Measurements from ENCODE around the gene MMRN2.

The MMRN2 gene

GRCh38 chr10:86962136-86962980, 4.9 kb upstream of the MMRN2 start:
- POLR2A ChIA-PET: no interaction called here
- no peak for TF ChIP-seq BHLHE40 (IDR thresholded peaks at IDR 0.05; ENCODE audit: borderline replicate concordance)
- DNase-seq (ENCODE audit: extremely low spot score): no peak
- CTCF ChIA-PET: interaction anchor here (1.1 kb wide), 1 partner anchor 269 kb away, joined by 3 read pairs; no protein-coding TSS in a partner anchor

- no peak for DNase-seq (ENCODE audit: extremely low spot score)
- TF ChIP-seq TARDBP (IDR thresholded peaks at IDR 0.05): no peak
- no peak for TF ChIP-seq FOXM1 (IDR thresholded peaks at IDR 0.05; ENCODE audit: borderline replicate concordance)
- no peak for TF ChIP-seq ZNF384 (IDR thresholded peaks at IDR 0.05)
- TF ChIP-seq PKNOX1 (IDR thresholded peaks at IDR 0.05): no peak
- TF ChIP-seq NFRKB (IDR thresholded peaks at IDR 0.05): no peak
- no peak for TF ChIP-seq HDGF (IDR thresholded peaks at IDR 0.05; ENCODE audit: borderline replicate concordance)
- TF ChIP-seq SUZ12 (IDR thresholded peaks at IDR 0.05): no peak
- no peak for TF ChIP-seq FOXA1 (IDR thresholded peaks at IDR 0.05)
- TF ChIP-seq ARNT (IDR thresholded peaks at IDR 0.05): no peak
- TF ChIP-seq ELF4 (IDR thresholded peaks at IDR 0.05): no peak
- no peak for TF ChIP-seq CTBP1 (IDR thresholded peaks at IDR 0.05; ENCODE audit: borderline replicate concordance)
- TF ChIP-seq L3MBTL2 (conservative IDR thresholded peaks at IDR 0.05): no peak
- TF ChIP-seq LEF1 (IDR thresholded peaks at IDR 0.05; ENCODE audit: borderline replicate concordance): no peak
- TF ChIP-seq BHLHE40 (IDR thresholded peaks at IDR 0.05; ENCODE audit: borderline replicate concordance): no peak
- TF ChIP-seq FOXK2 (IDR thresholded peaks at IDR 0.05): no peak
- no peak for TF ChIP-seq SP1 (IDR thresholded peaks at IDR 0.05)
- ChIA-PET CTCF (interaction anchor here (1.7 kb wide), 1 partner anchor 268 kb away, joined by 6 read pairs; no protein-coding TSS in a partner anchor), POLR2A (no interaction called here)
These were observed 4.2 kb upstream of the MMRN2 start for GRCh38 chr10:86961481-86962091.

- ChIA-PET CTCF (interaction anchor here (0.7 to 1.7 kb wide), 7 partner anchors 15 to 317 kb away, joined by 3 to 6 read pairs (median 4); no protein-coding TSS in a partner anchor), POLR2A (no interaction called here)
- no peak for TF ChIP-seq ELF4 (IDR thresholded peaks at IDR 0.05)
- no peak for TF ChIP-seq TARDBP (IDR thresholded peaks at IDR 0.05)
- no peak for TF ChIP-seq ZNF384 (IDR thresholded peaks at IDR 0.05)
- no peak for TF ChIP-seq BHLHE40 (IDR thresholded peaks at IDR 0.05; ENCODE audit: borderline replicate concordance)
- TF ChIP-seq CTBP1 (IDR thresholded peaks at IDR 0.05; ENCODE audit: borderline replicate concordance): no peak
- no peak for TF ChIP-seq PKNOX1 (IDR thresholded peaks at IDR 0.05)
- no peak for TF ChIP-seq SP1 (IDR thresholded peaks at IDR 0.05)
- no peak for TF ChIP-seq L3MBTL2 (conservative IDR thresholded peaks at IDR 0.05)
- TF ChIP-seq HDGF (IDR thresholded peaks at IDR 0.05; ENCODE audit: borderline replicate concordance): no peak
- no peak for TF ChIP-seq FOXK2 (IDR thresholded peaks at IDR 0.05)
- TF ChIP-seq ARNT (IDR thresholded peaks at IDR 0.05): no peak
- DNase-seq (ENCODE audit: extremely low spot score): no peak
These were observed 3.5 kb upstream of the MMRN2 start for GRCh38 chr10:86960863-86961434.

- DNase-seq (ENCODE audit: extremely low spot score): peak; percentile 84
- TF ChIP-seq CTBP1 (IDR thresholded peaks at IDR 0.05; ENCODE audit: borderline replicate concordance) (no peak), FOXM1 (IDR thresholded peaks at IDR 0.05; ENCODE audit: borderline replicate concordance) (0 out of 2 replicates have a peak, but pooled peaks have one; percentile 50)
- ChIA-PET POLR2A (no interaction called here), CTCF (interaction anchor here (0.6 to 1.7 kb wide), 9 partner anchors 14 to 1387 kb away, joined by 3 to 6 read pairs (median 4); no protein-coding TSS in a partner anchor)
These were observed 2.8 kb upstream of the MMRN2 start for GRCh38 chr10:86960003-86960862.

GRCh38 chr10:86959737-86960002, 2.3 kb upstream of the MMRN2 start:
- TF ChIP-seq LEF1 (IDR thresholded peaks at IDR 0.05; ENCODE audit: borderline replicate concordance) (no peak), NFRKB (IDR thresholded peaks at IDR 0.05) (no peak), HDGF (IDR thresholded peaks at IDR 0.05; ENCODE audit: borderline replicate concordance) (no peak), FOXM1 (IDR thresholded peaks at IDR 0.05; ENCODE audit: borderline replicate concordance) (no peak), FOXA1 (IDR thresholded peaks at IDR 0.05) (no peak), PKNOX1 (IDR thresholded peaks at IDR 0.05) (no peak), ZNF384 (IDR thresholded peaks at IDR 0.05) (no peak), SP1 (IDR thresholded peaks at IDR 0.05) (no peak), SUZ12 (IDR thresholded peaks at IDR 0.05) (no peak), FOXK2 (IDR thresholded peaks at IDR 0.05) (no peak), BHLHE40 (IDR thresholded peaks at IDR 0.05; ENCODE audit: borderline replicate concordance) (no peak), TARDBP (IDR thresholded peaks at IDR 0.05) (no peak), ARNT (IDR thresholded peaks at IDR 0.05) (no peak), ELF4 (IDR thresholded peaks at IDR 0.05) (no peak), CTBP1 (IDR thresholded peaks at IDR 0.05; ENCODE audit: borderline replicate concordance) (no peak), L3MBTL2 (conservative IDR thresholded peaks at IDR 0.05) (no peak)
- no peak for DNase-seq (ENCODE audit: extremely low spot score)
- CTCF ChIA-PET: no interaction called here
- POLR2A ChIA-PET: no interaction called here
